Right renal cortex interstitium (tissue), 3 donors: ENCODE data around the gene BRD9. TPM values are rescaled to one million over a fixed set of nuclear protein-coding genes. Genes with fewer than 3 reads are reported as not detected.
"Not testable (repeated sequence)": the region's sequence is repeated elsewhere in the genome, so short reads cannot be mapped to it uniquely, and the experiment has no call there.

Source experiments
- DNase-seq, 3 donors: peaks; one replicate each; pipeline ENCODE4 v3.0.0-alpha.2; 2013; ENCODE audit warnings: low read depth in 3 of 3, low spot score in 2 of 3
- polyA plus RNA-seq, 3 donors: library from polyadenylated mRNA; unstranded; fragments of 120-200 nt; gene quantifications; one replicate each; pipeline ENCODE4 v1.2.1, GENCODE V29; 2013; ENCODE audit not compliant: insufficient read length in 3 of 3

Gene BRD9
- polyA plus RNA-seq = 10 to 100 TPM; 35.0 to 38.9 (median 36.4) TPM

GRCh38 chr5:892394-893136 lies at the start of gene BRD9, which contains the start of gene TRIP13:
TSS of gene BRD9 (minus strand) at chr5:892801. CDS start at chr5:892657, 144 bp downstream.
TSS of gene TRIP13 (plus strand) at chr5:892884. CDS start at chr5:892999, 115 bp downstream.
- peak; percentile 14 to 59 (median 51) for DNase-seq

- DNase-seq = not testable (repeated sequence)
Observed at GRCh38 chr5:940741-941140, 48.1 kb upstream of the BRD9 start.

DNA sequence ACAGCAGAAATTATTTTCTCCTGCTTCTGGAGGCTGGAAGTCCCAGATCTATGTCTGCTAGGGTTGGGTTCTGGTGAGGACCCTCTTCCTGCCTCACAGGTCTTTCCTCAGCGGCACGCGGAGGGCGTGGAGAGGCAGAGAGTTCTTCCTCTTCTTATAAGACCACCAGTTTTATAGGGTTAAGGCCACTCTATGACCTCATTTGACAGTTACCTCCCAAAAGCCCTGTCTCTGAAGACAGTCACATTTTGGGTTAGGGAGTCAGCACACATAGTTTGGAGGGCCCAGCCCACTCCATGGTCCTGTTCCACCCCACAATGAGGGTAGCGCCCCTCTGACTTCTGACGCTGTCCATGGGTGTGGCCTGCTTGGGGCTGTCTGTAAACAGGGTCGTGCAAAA lies 46.8 kb upstream of the BRD9 start:
- no peak for DNase-seq

- no peak for DNase-seq
Observed at GRCh38 chr5:937151-937924, 44.7 kb upstream of the BRD9 start.

- DNase-seq = no peak
Observed at GRCh38 chr5:936149-937144, 43.8 kb upstream of the BRD9 start.

- no peak for DNase-seq
Observed at GRCh38 chr5:935510-936084, 43.0 kb upstream of the BRD9 start.

- not testable (repeated sequence) for DNase-seq
Observed at GRCh38 chr5:934381-934967, 41.9 kb upstream of the BRD9 start.

- DNase-seq = not testable (repeated sequence)
Observed at GRCh38 chr5:933951-934350, 41.4 kb upstream of the BRD9 start.

- DNase-seq = no peak
Observed at GRCh38 chr5:933251-933861, 40.8 kb upstream of the BRD9 start.

- no peak for DNase-seq
Observed at GRCh38 chr5:932628-933250, 40.1 kb upstream of the BRD9 start.

DNA sequence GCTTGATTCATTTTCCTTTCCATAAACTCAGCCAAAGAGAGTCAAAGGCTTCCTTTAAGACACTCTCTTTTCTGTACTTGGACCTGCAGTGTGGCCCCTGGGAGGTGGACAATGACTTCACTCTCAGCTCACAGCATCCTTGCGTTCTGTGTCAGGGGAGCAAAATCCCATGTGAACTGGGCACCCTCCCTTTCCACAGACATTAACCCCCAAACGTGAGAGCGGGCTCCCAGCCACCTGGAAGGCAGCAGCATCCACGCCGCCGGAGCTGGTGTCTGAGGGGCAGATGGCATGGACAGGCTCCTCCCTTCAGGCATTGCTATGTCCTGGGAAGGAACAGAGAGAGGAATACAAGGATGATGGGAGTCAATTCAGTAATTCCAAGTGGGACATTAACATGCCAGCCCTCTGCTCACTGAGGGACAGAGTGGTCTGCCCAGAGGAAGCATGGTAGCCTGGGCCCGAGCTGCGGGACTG lies 39.6 kb upstream of the BRD9 start:
- no peak for DNase-seq

DNA sequence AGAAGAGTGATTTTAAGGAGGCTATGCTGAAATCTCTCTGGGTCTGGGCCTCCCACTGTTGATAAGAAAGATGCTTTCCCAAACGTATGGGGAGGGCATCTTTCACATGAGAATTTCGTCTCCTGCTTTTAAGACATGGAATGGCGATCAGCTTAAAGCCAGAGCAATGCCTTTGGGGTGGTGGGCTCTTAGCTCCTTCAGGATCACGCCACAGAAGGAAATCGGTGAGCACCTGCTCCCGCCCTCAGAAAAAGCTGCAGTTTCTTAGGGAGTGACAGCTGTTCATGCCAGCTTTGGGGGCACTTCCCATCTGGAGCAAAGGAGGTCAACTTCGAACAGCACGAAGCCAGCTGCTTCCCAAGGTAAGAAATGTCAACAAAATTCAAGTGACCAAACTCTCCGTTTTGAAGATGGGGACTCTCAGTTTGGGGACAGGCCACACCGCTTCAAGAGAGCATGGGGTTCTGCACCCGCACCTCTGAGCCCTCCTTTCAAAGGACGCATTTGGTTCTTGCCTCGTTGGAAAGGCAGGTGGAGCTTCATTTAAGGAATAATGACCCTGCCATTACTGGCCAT lies 39.1 kb upstream of the BRD9 start:
- DNase-seq = no peak

DNA sequence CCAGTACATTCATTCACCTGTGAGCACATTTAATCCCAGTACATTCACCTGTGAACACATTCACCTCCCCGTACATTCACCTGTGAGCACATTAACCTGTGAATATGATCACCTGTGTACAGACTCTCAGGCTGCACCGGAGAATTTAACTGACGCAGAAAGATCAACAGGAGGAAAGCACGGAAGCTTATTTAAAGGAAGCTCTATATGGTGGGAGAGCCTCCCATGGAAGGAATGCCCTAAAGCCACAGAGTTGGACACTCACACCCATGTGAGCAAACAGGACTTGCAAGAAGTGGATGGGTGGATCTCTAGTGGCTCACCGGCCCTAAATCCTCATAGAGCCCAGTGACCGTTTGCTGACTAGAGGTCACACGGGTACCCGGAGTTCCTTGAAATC lies 38.3 kb upstream of the BRD9 start:
- no peak for DNase-seq

DNA sequence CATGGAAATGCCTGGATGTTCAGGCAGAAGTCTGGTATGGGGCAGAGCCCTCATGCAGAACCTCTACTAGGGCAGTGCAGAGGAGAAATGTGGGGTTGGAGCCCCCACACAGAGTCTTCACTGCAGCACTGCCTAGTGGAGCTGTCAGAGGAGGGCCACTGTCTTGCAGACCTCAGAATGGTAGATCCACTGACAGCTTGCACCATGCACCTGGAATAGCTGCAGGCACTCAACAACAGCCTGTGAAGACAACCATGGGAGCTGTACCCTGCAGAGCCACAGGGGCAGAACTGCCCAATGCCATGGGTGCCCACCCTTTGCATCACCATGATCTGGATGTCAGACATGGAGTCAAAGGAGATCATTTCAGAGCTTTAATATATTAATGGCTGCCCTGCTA lies 37.0 kb upstream of the BRD9 start:
- no peak for DNase-seq

GRCh38 chr5:929182-929581 lies 36.6 kb upstream of the BRD9 start:
- DNase-seq = not testable (repeated sequence)

- no peak for DNase-seq
Observed at GRCh38 chr5:927172-928015, 34.8 kb upstream of the BRD9 start.

DNA sequence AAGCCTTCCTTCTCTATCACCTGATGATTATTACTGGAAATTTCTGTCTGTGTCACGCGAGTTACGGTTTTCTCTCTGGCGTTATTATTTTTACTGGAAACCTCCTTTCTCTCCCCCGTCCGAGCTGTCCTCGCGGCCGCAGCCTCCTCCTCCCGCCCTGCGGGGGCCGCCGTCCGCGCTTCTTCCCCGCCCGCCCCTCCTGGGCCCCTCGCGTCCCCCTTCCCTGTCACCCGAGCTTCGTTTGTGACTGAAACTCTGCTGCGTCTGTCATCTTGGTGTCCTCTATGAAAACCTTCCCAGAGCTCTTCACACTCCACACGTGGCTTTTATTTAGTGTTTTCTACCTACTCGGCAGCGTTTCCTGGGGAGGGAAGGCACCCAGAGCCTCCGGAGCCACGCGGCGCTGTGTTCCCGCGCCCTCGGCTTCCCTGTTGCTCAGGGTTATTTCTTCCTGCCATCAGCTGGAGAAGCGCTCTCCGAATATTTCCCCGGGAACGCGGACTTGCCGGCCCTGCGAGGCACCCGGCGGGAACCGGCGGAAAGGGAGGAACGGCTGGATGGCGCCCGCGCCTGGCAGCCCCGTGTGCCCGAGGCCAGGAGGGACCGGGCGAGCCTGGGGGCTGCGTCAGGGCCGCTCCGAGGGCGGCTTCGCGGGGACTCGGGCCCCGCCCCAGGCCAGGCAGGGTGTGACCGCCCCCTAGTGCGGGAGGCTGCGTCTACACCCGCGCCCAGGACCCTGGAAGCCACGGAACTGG lies 34.0 kb upstream of the BRD9 start:
- DNase-seq = peak in 1 of 3 donors; percentile 41
